ENCODE measurements around the gene RNF144B. TPM values are rescaled to one million over a fixed set of nuclear protein-coding genes. Genes with fewer than 3 reads are reported as not detected.
A peak's percentile ranks its signal among the peaks of the same experiment; 100 is the strongest.

RNF144B gene
- polyA plus RNA-seq, 3 donors: 25.6 to 31.0 (median 27.9) TPM

- Histone ChIP-seq H3K4me1 (ENCODE audit: control insufficient read depth in 1 of 2, insufficient read depth in 2 of 2, low read length in 2 of 2) (peaks cover 23 to 35% of the 10 kb centered on the region in 2 donors), H3K27ac (ENCODE audit: low read depth in 1 of 2, low read length in 2 of 2) (peak overlapping the region in 1 of 2 donors; percentile 59), H4K20me1 (ENCODE audit: insufficient read depth, low read length) (peaks cover 93% of the 10 kb centered on the region), H3K9ac (ENCODE audit: insufficient read depth, low read length, poor library complexity, severe bottlenecking) (no peak overlapping the region), H3K36me3 (replicated peaks in 1 of 2; ENCODE audit: control insufficient read depth in 1 of 2, insufficient read depth in 2 of 2, low read length in 2 of 2) (peaks cover 14 to 78% of the 10 kb centered on the region in 2 donors), H3K9me3 (replicated peaks in 1 of 2; ENCODE audit: control insufficient read depth in 1 of 2, insufficient read depth in 1 of 2, low read length in 2 of 2) (no peaks in the 10 kb centered on the region), H3K27me3 (ENCODE audit: control insufficient read depth in 2 of 2, insufficient read depth in 2 of 2, low read length in 2 of 2) (no peaks in the 10 kb centered on the region), H3K4me2 (replicated peaks; ENCODE audit: extremely low read depth, low read length, poor library complexity, severe bottlenecking) (no peak overlapping the region), H3K4me3 (replicated peaks in 1 of 3; ENCODE audit: low read depth in 2 of 3, low read length in 3 of 3) (no peak overlapping the region), H2AFZ (ENCODE audit: insufficient read depth, low read depth, low read length, poor library complexity, severe bottlenecking) (no peak overlapping the region), H3K79me2 (ENCODE audit: insufficient read depth, low read length) (peaks cover 91% of the 10 kb centered on the region)
- no peak for DNase-seq
- H3K27ac Mint-ChIP-seq: peak overlapping the region in 2 of 7 donors; percentile 21 to 78
- no peaks in the 10 kb centered on the region for H3K9me3 Mint-ChIP-seq
- 100% methylated on average over 1 of the region's 5 CpGs for WGBS (ENCODE audit: insufficient coverage)
- no peaks in the 10 kb centered on the region for H3K27me3 Mint-ChIP-seq (ENCODE audit: low read depth in 3 of 3)
- H3K36me3 Mint-ChIP-seq: peaks cover 27 to 43% of the 10 kb centered on the region in 2 donors
- H3K4me3 Mint-ChIP-seq: no peak overlapping the region
- no peak for TF ChIP-seq CTCF (IDR thresholded peaks at IDR 0.05)
- peaks cover 26% of the 10 kb centered on the region for H3K4me1 Mint-ChIP-seq
- intact Hi-C loops (cut with micrococcal nuclease): no loop called here
Measured at GRCh38 chr6:18444111-18444510, 57.0 kb downstream of the RNF144B start.

GRCh38 chr6:18445228-18445627 lies 58.1 kb downstream of the RNF144B start:
- Histone ChIP-seq H4K20me1 (ENCODE audit: insufficient read depth, low read length) (peaks cover 98% of the 10 kb centered on the region), H3K4me1 (ENCODE audit: control insufficient read depth in 1 of 2, insufficient read depth in 2 of 2, low read length in 2 of 2) (peaks cover 14 to 24% of the 10 kb centered on the region in 2 donors), H3K9me3 (replicated peaks in 1 of 2; ENCODE audit: control insufficient read depth in 1 of 2, insufficient read depth in 1 of 2, low read length in 2 of 2) (no peaks in the 10 kb centered on the region), H3K4me2 (replicated peaks; ENCODE audit: extremely low read depth, low read length, poor library complexity, severe bottlenecking) (no peak overlapping the region), H2AFZ (ENCODE audit: insufficient read depth, low read depth, low read length, poor library complexity, severe bottlenecking) (no peak overlapping the region), H3K4me3 (replicated peaks in 1 of 3; ENCODE audit: low read depth in 2 of 3, low read length in 3 of 3) (no peak overlapping the region), H3K27me3 (ENCODE audit: control insufficient read depth in 2 of 2, insufficient read depth in 2 of 2, low read length in 2 of 2) (no peaks in the 10 kb centered on the region), H3K27ac (ENCODE audit: low read depth in 1 of 2, low read length in 2 of 2) (peak overlapping the region in 1 of 2 donors; percentile 59), H3K36me3 (replicated peaks in 1 of 2; ENCODE audit: control insufficient read depth in 1 of 2, insufficient read depth in 2 of 2, low read length in 2 of 2) (peaks cover 10 to 72% of the 10 kb centered on the region in 2 donors), H3K9ac (ENCODE audit: insufficient read depth, low read length, poor library complexity, severe bottlenecking) (no peak overlapping the region), H3K79me2 (ENCODE audit: insufficient read depth, low read length) (peaks cover 86% of the 10 kb centered on the region)
- H3K36me3 Mint-ChIP-seq: peaks cover 26 to 36% of the 10 kb centered on the region in 2 donors
- TF ChIP-seq CTCF (IDR thresholded peaks at IDR 0.05): no peak
- peak overlapping the region in 2 of 7 donors; percentile 1 to 68 for H3K27ac Mint-ChIP-seq
- no peak overlapping the region for H3K4me3 Mint-ChIP-seq
- intact Hi-C loops (cut with micrococcal nuclease): no loop called here
- WGBS (ENCODE audit: insufficient coverage): no CpG with 5 or more reads among the region's 1 CpG
- no peak for DNase-seq
- H3K4me1 Mint-ChIP-seq: peaks cover 20% of the 10 kb centered on the region
- no peaks in the 10 kb centered on the region for H3K27me3 Mint-ChIP-seq (ENCODE audit: low read depth in 3 of 3)
- no peaks in the 10 kb centered on the region for H3K9me3 Mint-ChIP-seq
